Measurements from ENCODE around the gene CDK5.

The CDK5 gene

GRCh38 chr7:151086802-151087244, 29.1 kb upstream of the CDK5 start:
- no peak for DNase-seq

GRCh38 chr7:151085691-151086620, 28.3 kb upstream of the CDK5 start, which contains the start of gene AGAP3:
Gene AGAP3 (plus strand): TSS chr7:151086475. CDS start chr7:151086742, 267 bp downstream.
- peak; percentile 68 for DNase-seq

GRCh38 chr7:151085329-151085690, 27.6 kb upstream of the CDK5 start:
- DNase-seq: no peak

- DNase-seq: no peak
Observed at GRCh38 chr7:151083824-151084160, 26.1 kb upstream of the CDK5 start.

- DNase-seq: peak; percentile 90
Observed at GRCh38 chr7:151083071-151083823, 25.6 kb upstream of the CDK5 start, which contains the start of gene TMUB1. Gene TMUB1 (minus strand): TSS chr7:151083493. CDS start chr7:151082563, 930 bp downstream.

GRCh38 chr7:151082141-151083070, 24.7 kb upstream of the CDK5 start:
- no peak for DNase-seq

GRCh38 chr7:151081170-151082101, 23.7 kb upstream of the CDK5 start:
- DNase-seq: no peak

GRCh38 chr7:151080522-151081169, 22.9 kb upstream of the CDK5 start, which contains the start of gene FASTK:
Gene FASTK (minus strand): TSS chr7:151080809. CDS start chr7:151080766, 43 bp downstream.
- DNase-seq: peak; percentile 90

GRCh38 chr7:151080067-151080521, 22.4 kb upstream of the CDK5 start:
- no peak for DNase-seq

GRCh38 chr7:151079199-151079910, 21.7 kb upstream of the CDK5 start:
- no peak for DNase-seq

GRCh38 chr7:151078233-151079040, 20.7 kb upstream of the CDK5 start:
- DNase-seq: no peak

GRCh38 chr7:151077705-151078232, 20.1 kb upstream of the CDK5 start:
- DNase-seq: no peak

- DNase-seq: no peak
Observed at GRCh38 chr7:151076863-151077704, 19.4 kb upstream of the CDK5 start.

- DNase-seq: no peak
Observed at GRCh38 chr7:151075978-151076426, 18.3 kb upstream of the CDK5 start.

- DNase-seq: no peak
Observed at GRCh38 chr7:151075662-151075971, 17.9 kb upstream of the CDK5 start.

- no peak for DNase-seq
Observed at GRCh38 chr7:151074817-151075661, 17.3 kb upstream of the CDK5 start.

- DNase-seq: no peak
Observed at GRCh38 chr7:151073990-151074389, 16.3 kb upstream of the CDK5 start.

All from CD4-positive, alpha-beta T cell treated with Interleukin-15 for 1 hour (primary cell).